ENCODE results near the gene TBKBP1.
"Not testable (repeated sequence)": the region's sequence is repeated elsewhere in the genome, so short reads cannot be mapped to it uniquely, and the experiment has no call there.

TBKBP1 gene

DNA sequence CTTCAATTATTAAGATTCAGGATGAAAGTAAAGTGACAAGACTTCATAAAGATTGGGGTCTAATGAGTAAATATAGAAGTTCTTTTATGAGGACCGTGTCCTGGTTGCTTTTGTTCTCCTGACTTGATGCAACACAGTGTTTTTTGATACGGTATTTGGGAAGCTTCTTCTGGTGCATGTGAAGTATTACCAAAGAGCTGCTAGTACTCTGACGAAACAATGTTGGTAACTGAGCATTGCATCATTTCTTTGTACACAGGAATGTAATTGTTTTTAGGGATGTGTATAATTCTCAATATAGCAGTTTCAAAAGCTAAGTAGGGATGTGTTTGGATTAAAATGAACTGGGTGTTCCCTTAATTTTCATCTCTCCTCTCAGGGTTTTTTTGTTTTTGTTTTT, 28.3 kb upstream of the TBKBP1 start:
- intact Hi-C loops (cut with micrococcal nuclease), result loop anchor here (10.0 kb wide), 1 partner anchor 129 kb away; no protein-coding TSS in a partner anchor
- no peaks in the 10 kb centered on the region for H3K9me3 Mint-ChIP-seq
- no peaks in the 10 kb centered on the region for H3K27me3 Mint-ChIP-seq
- no peak overlapping the region for H3K4me3 Mint-ChIP-seq
- peaks cover 100% of the 10 kb centered on the region for H3K36me3 Mint-ChIP-seq (ENCODE audit: low read depth)
- peak overlapping the region; percentile 39 for H3K27ac Mint-ChIP-seq
- H3K4me1 Mint-ChIP-seq (ENCODE audit: low read depth), result peaks cover 19% of the 10 kb centered on the region

DNA sequence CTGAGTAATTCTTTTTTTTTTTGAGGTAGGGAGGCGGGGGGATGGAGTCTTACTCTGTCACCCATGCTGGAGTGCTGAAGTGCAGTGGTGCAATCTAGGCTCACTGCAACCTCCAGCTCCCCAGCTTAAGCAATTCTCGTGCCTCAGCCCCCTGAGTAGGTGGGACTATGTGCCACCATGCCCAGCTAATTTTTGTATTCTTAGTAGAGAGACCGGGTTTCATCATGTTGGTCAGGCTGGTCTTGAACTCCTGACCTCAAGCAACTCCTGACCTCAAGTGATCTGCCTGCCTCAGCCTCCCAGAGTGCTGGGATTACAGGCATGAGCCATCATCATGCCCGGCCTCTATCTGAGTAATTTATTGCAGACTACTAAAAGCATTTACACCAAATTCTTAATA, 24.9 kb upstream of the TBKBP1 start:
- Mint-ChIP-seq H3K27me3 (no peaks in the 10 kb centered on the region), H3K4me3 (no peak overlapping the region), H3K4me1 (ENCODE audit: low read depth) (peaks cover 16% of the 10 kb centered on the region), H3K36me3 (ENCODE audit: low read depth) (peaks cover 100% of the 10 kb centered on the region), H3K9me3 (no peaks in the 10 kb centered on the region), H3K27ac (no peak overlapping the region)
- intact Hi-C loops (cut with micrococcal nuclease), result loop anchor here (10.0 kb wide), 1 partner anchor 126 kb away; no protein-coding TSS in a partner anchor

GRCh38 chr17:47670064-47670463, 23.9 kb upstream of the TBKBP1 start:
- Mint-ChIP-seq H3K9me3 (no peaks in the 10 kb centered on the region), H3K4me1 (ENCODE audit: low read depth) (peaks cover 10% of the 10 kb centered on the region), H3K27ac (peak overlapping the region; percentile 7), H3K4me3 (no peak overlapping the region), H3K36me3 (ENCODE audit: low read depth) (peaks cover 100% of the 10 kb centered on the region), H3K27me3 (no peaks in the 10 kb centered on the region)
- intact Hi-C loops (cut with micrococcal nuclease), result loop anchor here (5.0 kb wide), 1 partner anchor 68 kb away; no protein-coding TSS in a partner anchor

- Mint-ChIP-seq H3K9me3 (no peaks in the 10 kb centered on the region), H3K27ac (no peak overlapping the region), H3K4me1 (ENCODE audit: low read depth) (peaks cover 9% of the 10 kb centered on the region), H3K36me3 (ENCODE audit: low read depth) (peaks cover 100% of the 10 kb centered on the region), H3K4me3 (no peak overlapping the region), H3K27me3 (no peaks in the 10 kb centered on the region)
- intact Hi-C loops (cut with micrococcal nuclease), result loop anchor here (5.0 kb wide), 1 partner anchor 72 kb away; no protein-coding TSS in a partner anchor
Measured at GRCh38 chr17:47674499-47674898, 19.5 kb upstream of the TBKBP1 start.

- Mint-ChIP-seq H3K9me3 (no peaks in the 10 kb centered on the region), H3K36me3 (ENCODE audit: low read depth) (peaks cover 100% of the 10 kb centered on the region), H3K27me3 (no peaks in the 10 kb centered on the region), H3K4me1 (ENCODE audit: low read depth) (peaks cover 4% of the 10 kb centered on the region), H3K27ac (no peak overlapping the region), H3K4me3 (no peak overlapping the region)
- intact Hi-C loops (cut with micrococcal nuclease), result no loop called here
Measured at GRCh38 chr17:47675380-47676198, 18.4 kb upstream of the TBKBP1 start.

GRCh38 chr17:47676199-47676472, 17.8 kb upstream of the TBKBP1 start:
- no peaks in the 10 kb centered on the region for H3K9me3 Mint-ChIP-seq
- no peak overlapping the region for H3K27ac Mint-ChIP-seq
- no peak overlapping the region for H3K4me3 Mint-ChIP-seq

DNA sequence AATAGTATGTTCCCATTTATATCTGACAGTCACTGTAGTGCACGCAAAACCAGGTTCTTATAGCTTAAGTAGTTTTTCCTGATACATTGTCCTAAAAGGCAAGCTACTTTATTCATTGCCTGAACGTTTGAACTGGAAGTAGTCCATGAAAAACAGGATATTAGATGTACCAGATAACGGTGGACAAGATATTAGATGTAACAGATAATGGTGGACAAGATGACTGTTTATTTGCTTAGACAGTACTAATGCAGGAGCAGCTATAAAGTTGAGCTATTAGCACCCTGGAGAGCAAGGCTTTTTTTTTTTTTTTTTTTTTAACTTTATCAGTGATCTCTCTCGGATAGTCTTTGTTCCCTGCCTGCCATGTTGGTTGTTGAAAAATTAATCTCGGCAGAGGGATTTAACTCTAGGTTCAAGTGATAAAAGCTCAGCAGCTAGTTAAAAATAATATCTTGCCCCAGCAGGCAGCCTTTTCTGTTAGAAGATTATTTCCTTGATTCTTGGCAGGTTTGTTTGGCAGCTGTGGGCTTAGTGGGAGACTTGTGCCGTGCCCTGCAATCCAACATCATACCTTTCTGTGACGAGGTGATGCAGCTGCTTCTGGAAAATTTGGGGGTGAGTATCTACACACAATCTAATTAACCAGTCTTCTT, 17.3 kb upstream of the TBKBP1 start:
- no peak overlapping the region for H3K27ac Mint-ChIP-seq
- no peak overlapping the region for H3K4me3 Mint-ChIP-seq
- peaks cover 100% of the 10 kb centered on the region for H3K36me3 Mint-ChIP-seq (ENCODE audit: low read depth)

More at GRCh38 chr17:47676199-47676472, 17.8 kb upstream of the TBKBP1 start:
- Mint-ChIP-seq H3K4me1 (ENCODE audit: low read depth) (peaks cover 4% of the 10 kb centered on the region), H3K27me3 (no peaks in the 10 kb centered on the region), H3K36me3 (ENCODE audit: low read depth) (peaks cover 100% of the 10 kb centered on the region)
- intact Hi-C loops (cut with micrococcal nuclease), result no loop called here

GRCh38 chr17:47678196-47678595, 15.8 kb upstream of the TBKBP1 start:
- Mint-ChIP-seq H3K27me3 (no peaks in the 10 kb centered on the region), H3K9me3 (no peaks in the 10 kb centered on the region), H3K4me1 (ENCODE audit: low read depth) (peaks cover 4% of the 10 kb centered on the region), H3K27ac (no peak overlapping the region), H3K4me3 (no peak overlapping the region), H3K36me3 (ENCODE audit: low read depth) (peaks cover 100% of the 10 kb centered on the region)
- intact Hi-C loops (cut with micrococcal nuclease), result no loop called here

More for the DNA sequence above, 17.3 kb upstream of the TBKBP1 start:
- Mint-ChIP-seq H3K4me1 (ENCODE audit: low read depth) (peaks cover 4% of the 10 kb centered on the region), H3K9me3 (no peaks in the 10 kb centered on the region), H3K27me3 (no peaks in the 10 kb centered on the region)
- intact Hi-C loops (cut with micrococcal nuclease), result no loop called here

DNA sequence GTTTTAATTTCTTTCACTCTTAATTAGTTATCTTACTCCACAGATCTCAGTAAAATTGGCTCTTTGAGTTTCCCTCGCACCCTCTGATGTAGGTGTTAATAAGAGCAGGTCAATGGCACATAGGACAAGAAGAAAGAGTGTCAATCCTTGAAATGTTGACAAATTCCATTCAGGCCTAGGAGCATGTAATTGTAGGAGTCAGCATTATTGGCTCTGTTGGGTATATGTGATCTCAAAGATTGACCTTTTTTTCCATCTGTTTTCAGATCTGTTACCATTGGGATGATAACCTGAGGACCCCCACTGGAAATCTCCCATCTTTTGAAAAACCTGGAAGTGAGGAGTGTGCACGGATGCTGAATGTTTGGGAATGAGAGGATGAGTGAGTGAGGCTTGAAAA, 11.8 kb upstream of the TBKBP1 start:
- Mint-ChIP-seq H3K4me3 (no peak overlapping the region), H3K4me1 (ENCODE audit: low read depth) (peaks cover 25% of the 10 kb centered on the region), H3K27me3 (no peaks in the 10 kb centered on the region), H3K27ac (no peak overlapping the region), H3K9me3 (no peaks in the 10 kb centered on the region), H3K36me3 (ENCODE audit: low read depth) (peaks cover 96% of the 10 kb centered on the region)
- intact Hi-C loops (cut with micrococcal nuclease), result no loop called here

GRCh38 chr17:47682727-47683126, 11.2 kb upstream of the TBKBP1 start:
- peaks cover 90% of the 10 kb centered on the region for H3K36me3 Mint-ChIP-seq (ENCODE audit: low read depth)

GRCh38 chr17:47684025-47684424, 9.9 kb upstream of the TBKBP1 start:
- intact Hi-C loops (cut with micrococcal nuclease), result no loop called here
- Mint-ChIP-seq H3K27me3 (no peaks in the 10 kb centered on the region), H3K9me3 (no peaks in the 10 kb centered on the region), H3K36me3 (ENCODE audit: low read depth) (peaks cover 83% of the 10 kb centered on the region), H3K4me1 (ENCODE audit: low read depth) (peaks cover 32% of the 10 kb centered on the region), H3K4me3 (no peak overlapping the region), H3K27ac (no peak overlapping the region)

More at GRCh38 chr17:47682727-47683126, 11.2 kb upstream of the TBKBP1 start:
- H3K4me1 Mint-ChIP-seq (ENCODE audit: low read depth), result peaks cover 31% of the 10 kb centered on the region
- H3K27me3 Mint-ChIP-seq; H3K27ac Mint-ChIP-seq; H3K9me3 Mint-ChIP-seq; intact Hi-C loops (cut with micrococcal nuclease); H3K4me3 Mint-ChIP-seq: not testable (repeated sequence)

DNA sequence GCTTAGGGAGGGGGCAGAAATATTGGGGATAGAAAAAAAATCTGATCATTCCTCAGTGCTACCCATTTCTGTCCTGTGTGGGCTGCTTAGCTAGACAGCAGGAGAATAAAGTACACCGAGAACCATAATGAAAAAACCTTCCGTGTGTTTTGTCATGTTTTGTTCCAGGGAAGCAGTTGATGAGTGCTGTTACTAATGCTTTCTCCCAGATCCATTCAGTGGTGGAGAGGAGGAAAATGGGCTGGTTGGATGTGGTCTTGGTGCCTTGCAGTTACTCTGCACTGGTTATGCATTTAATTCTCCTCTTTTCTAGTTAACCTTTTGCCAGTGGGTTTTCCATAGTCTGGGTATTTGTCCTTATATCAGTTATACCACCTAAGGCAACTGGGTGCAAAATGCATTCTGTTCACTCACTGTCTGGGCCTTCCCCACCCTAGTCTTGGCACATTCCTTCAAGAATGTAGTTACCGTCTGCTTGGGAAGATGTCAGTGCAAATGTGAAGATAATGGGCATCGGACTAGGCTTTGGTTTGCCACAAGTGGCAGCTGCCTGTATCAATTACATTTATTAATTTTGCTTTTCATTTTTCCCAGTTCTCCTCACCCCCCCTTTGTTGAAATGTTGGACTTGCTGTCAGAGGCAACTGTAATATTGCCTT, 9.3 kb upstream of the TBKBP1 start:
- intact Hi-C loops (cut with micrococcal nuclease), result no loop called here
- Mint-ChIP-seq H3K36me3 (ENCODE audit: low read depth) (peaks cover 76% of the 10 kb centered on the region), H3K27ac (no peak overlapping the region), H3K27me3 (no peaks in the 10 kb centered on the region), H3K4me1 (ENCODE audit: low read depth) (peaks cover 32% of the 10 kb centered on the region), H3K4me3 (no peak overlapping the region), H3K9me3 (no peaks in the 10 kb centered on the region)

GRCh38 chr17:47685556-47686275, 8.2 kb upstream of the TBKBP1 start:
- no peak overlapping the region for H3K4me3 Mint-ChIP-seq
- peaks cover 2% of the 10 kb centered on the region for H3K27me3 Mint-ChIP-seq
- H3K36me3 Mint-ChIP-seq (ENCODE audit: low read depth), result peaks cover 66% of the 10 kb centered on the region
- intact Hi-C loops (cut with micrococcal nuclease), result no loop called here
- no peak overlapping the region for H3K27ac Mint-ChIP-seq
- no peaks in the 10 kb centered on the region for H3K9me3 Mint-ChIP-seq
- H3K4me1 Mint-ChIP-seq (ENCODE audit: low read depth), result peaks cover 37% of the 10 kb centered on the region

- Mint-ChIP-seq H3K27ac (no peak overlapping the region), H3K4me3 (no peak overlapping the region), H3K9me3 (no peaks in the 10 kb centered on the region), H3K36me3 (ENCODE audit: low read depth) (peaks cover 61% of the 10 kb centered on the region), H3K27me3 (peaks cover 2% of the 10 kb centered on the region), H3K4me1 (ENCODE audit: low read depth) (peaks cover 38% of the 10 kb centered on the region)
- intact Hi-C loops (cut with micrococcal nuclease), result no loop called here
Measured at GRCh38 chr17:47686276-47686635, 7.7 kb upstream of the TBKBP1 start.
